GM12873 (cell line): Measurements from ENCODE around the gene PLPPR5.

Source experiments
- CTCF ChIP-seq: IDR thresholded peaks from 2 replicates; pipeline ENCODE4 v1.5.1; 2012; ENCODE audit warnings: low read depth, mild to moderate bottlenecking, moderate library complexity, low read length, control low read depth; ENCODE audit not compliant: insufficient read depth; ENCODE audit errors: missing control alignments

Gene PLPPR5

GRCh38 chr1:98985687-98986086, 19.0 kb downstream of the PLPPR5 start:
- TF ChIP-seq CTCF, result no peak

- no peak for TF ChIP-seq CTCF
Observed at GRCh38 chr1:98981917-98982513, 22.6 kb downstream of the PLPPR5 start.

GRCh38 chr1:98979463-98979862, 25.2 kb downstream of the PLPPR5 start:
- no peak for TF ChIP-seq CTCF

- TF ChIP-seq CTCF, result no peak
Observed at GRCh38 chr1:98975810-98976209, 28.9 kb downstream of the PLPPR5 start.

- no peak for TF ChIP-seq CTCF
Observed at GRCh38 chr1:98975113-98975512, 29.5 kb downstream of the PLPPR5 start.

- TF ChIP-seq CTCF, result no peak
Observed at GRCh38 chr1:98969798-98970490, 34.7 kb downstream of the PLPPR5 start.

GRCh38 chr1:98967122-98967521, 37.5 kb downstream of the PLPPR5 start:
- TF ChIP-seq CTCF, result no peak
